Effector memory CD8-positive, alpha-beta T cell (primary cell): Measurements from ENCODE around the gene E2F2.
A peak's percentile ranks its signal among the peaks of the same experiment; 100 is the strongest.

Experiments used
- ATAC-seq: fragments of 150-1000 bp; cut with Tn5 transposase; replicated peaks from 2 replicates; pipeline ENCODE4 v1.10.0; 2021; ENCODE audit warnings: mild to moderate bottlenecking, moderate library complexity
- DNase-seq, 3 experiments: peaks; one replicate each; pipeline ENCODE4 v3.0.0; 2021
- H3K27ac Mint-ChIP-seq, 2 donors: one replicate each; pipeline ENCODE4 v1.8.0; 2022; ENCODE audit warnings: mild to moderate bottlenecking in 2 of 2, mixed read lengths in 2 of 2, moderate library complexity in 2 of 2
- H3K27me3 Mint-ChIP-seq, 2 donors: one replicate each; pipeline ENCODE4 v1.8.0; 2022; ENCODE audit warnings: mixed read lengths in 2 of 2
- H3K36me3 Mint-ChIP-seq: one replicate; pipeline ENCODE4 v1.8.0; 2022; ENCODE audit warnings: mild to moderate bottlenecking, moderate library complexity, mixed read lengths; ENCODE audit not compliant: insufficient read depth
- H3K4me1 Mint-ChIP-seq, 2 donors: one replicate each; pipeline ENCODE4 v1.8.0; 2022; ENCODE audit warnings: low read depth in 2 of 2, mixed read lengths in 2 of 2
- H3K4me3 Mint-ChIP-seq, 2 donors: one replicate each; pipeline ENCODE4 v1.8.0; 2022; ENCODE audit warnings: mild to moderate bottlenecking in 2 of 2, mixed read lengths in 2 of 2, moderate library complexity in 2 of 2
- H3K9me3 Mint-ChIP-seq, 2 donors: one replicate each; pipeline ENCODE4 v1.8.0; 2022; ENCODE audit warnings: mixed read lengths in 2 of 2

Gene E2F2

GRCh38 chr1:23473037-23473800 lies 57.8 kb downstream of the E2F2 start:
- DNase-seq (no peak), ATAC-seq (no peak)
- Mint-ChIP-seq H3K9me3 (no peaks in the 10 kb centered on the region), H3K4me3 (no peak overlapping the region), H3K27me3 (peaks cover 13 to 22% of the 10 kb centered on the region in 2 donors), H3K4me1 (no peaks in the 10 kb centered on the region), H3K36me3 (no peaks in the 10 kb centered on the region), H3K27ac (no peak overlapping the region)

GRCh38 chr1:23472351-23473036 lies 58.5 kb downstream of the E2F2 start:
- DNase-seq (no peak), ATAC-seq (no peak)
- no peak overlapping the region for H3K4me3 Mint-ChIP-seq
- H3K27ac Mint-ChIP-seq, result no peak overlapping the region
- no peaks in the 10 kb centered on the region for H3K4me1 Mint-ChIP-seq
- no peaks in the 10 kb centered on the region for H3K36me3 Mint-ChIP-seq
- H3K27me3 Mint-ChIP-seq, result peaks cover 13 to 16% of the 10 kb centered on the region in 2 donors
- H3K9me3 Mint-ChIP-seq, result no peaks in the 10 kb centered on the region

- H3K4me1 Mint-ChIP-seq, result no peaks in the 10 kb centered on the region
- H3K27me3 Mint-ChIP-seq, result peaks cover 7 to 10% of the 10 kb centered on the region in 2 donors
- H3K9me3 Mint-ChIP-seq, result no peaks in the 10 kb centered on the region
- H3K36me3 Mint-ChIP-seq, result no peaks in the 10 kb centered on the region
- no peak overlapping the region for H3K27ac Mint-ChIP-seq
- no peak for ATAC-seq
- DNase-seq, result no peak
- no peak overlapping the region for H3K4me3 Mint-ChIP-seq
Measured at GRCh38 chr1:23471473-23472075, 59.5 kb downstream of the E2F2 start.

GRCh38 chr1:23470282-23471070 lies 60.6 kb downstream of the E2F2 start:
- DNase-seq (no peak), ATAC-seq (no peak)
- no peak overlapping the region for H3K4me3 Mint-ChIP-seq
- no peaks in the 10 kb centered on the region for H3K36me3 Mint-ChIP-seq
- H3K27ac Mint-ChIP-seq, result no peak overlapping the region
- H3K27me3 Mint-ChIP-seq, result peaks cover 0 to 3% of the 10 kb centered on the region in 2 donors
- H3K4me1 Mint-ChIP-seq, result no peaks in the 10 kb centered on the region
- no peaks in the 10 kb centered on the region for H3K9me3 Mint-ChIP-seq

- ATAC-seq (no peak), DNase-seq (no peak)
- no peaks in the 10 kb centered on the region for H3K9me3 Mint-ChIP-seq
- no peak overlapping the region for H3K4me3 Mint-ChIP-seq
- no peaks in the 10 kb centered on the region for H3K36me3 Mint-ChIP-seq
- no peak overlapping the region for H3K27ac Mint-ChIP-seq
- no peaks in the 10 kb centered on the region for H3K4me1 Mint-ChIP-seq
- H3K27me3 Mint-ChIP-seq, result no peaks in the 10 kb centered on the region
Measured at GRCh38 chr1:23469372-23469982, 61.6 kb downstream of the E2F2 start.

- H3K4me1 Mint-ChIP-seq, result no peaks in the 10 kb centered on the region
- DNase-seq, result no peak
- no peak for ATAC-seq
- H3K9me3 Mint-ChIP-seq, result no peaks in the 10 kb centered on the region
- peaks cover 9 to 13% of the 10 kb centered on the region in 2 donors for H3K27me3 Mint-ChIP-seq
- H3K27ac Mint-ChIP-seq, result no peak overlapping the region
- no peak overlapping the region for H3K4me3 Mint-ChIP-seq
- H3K36me3 Mint-ChIP-seq, result no peaks in the 10 kb centered on the region
Measured at GRCh38 chr1:23466423-23466989, 64.5 kb downstream of the E2F2 start.

- Mint-ChIP-seq H3K4me3 (no peak overlapping the region), H3K36me3 (no peaks in the 10 kb centered on the region), H3K27me3 (peaks cover 18 to 25% of the 10 kb centered on the region in 2 donors), H3K4me1 (no peaks in the 10 kb centered on the region), H3K9me3 (no peaks in the 10 kb centered on the region), H3K27ac (no peak overlapping the region)
- ATAC-seq (no peak), DNase-seq (no peak)
Measured at GRCh38 chr1:23463286-23463685, 67.7 kb downstream of the E2F2 start.

- no peak for DNase-seq
- H3K36me3 Mint-ChIP-seq, result no peaks in the 10 kb centered on the region
- ATAC-seq, result no peak
- H3K27ac Mint-ChIP-seq, result peak overlapping the region in 1 of 2 donors; percentile 61
- peaks cover 22 to 30% of the 10 kb centered on the region in 2 donors for H3K27me3 Mint-ChIP-seq
- no peaks in the 10 kb centered on the region for H3K4me1 Mint-ChIP-seq
- H3K9me3 Mint-ChIP-seq, result no peaks in the 10 kb centered on the region
- no peak overlapping the region for H3K4me3 Mint-ChIP-seq
Measured at GRCh38 chr1:23462766-23463165, 68.3 kb downstream of the E2F2 start.

- peaks cover 33 to 47% of the 10 kb centered on the region in 2 donors for H3K27me3 Mint-ChIP-seq
- DNase-seq (no peak), ATAC-seq (no peak)
- H3K4me3 Mint-ChIP-seq, result no peak overlapping the region
- peaks cover 4% of the 10 kb centered on the region in 2 donors for H3K4me1 Mint-ChIP-seq
- no peaks in the 10 kb centered on the region for H3K9me3 Mint-ChIP-seq
- no peaks in the 10 kb centered on the region for H3K36me3 Mint-ChIP-seq
- no peak overlapping the region for H3K27ac Mint-ChIP-seq
Measured at GRCh38 chr1:23461050-23461449, 70.0 kb downstream of the E2F2 start.

- DNase-seq (no peak), ATAC-seq (no peak)
- Mint-ChIP-seq H3K4me1 (peaks cover 4 to 6% of the 10 kb centered on the region in 2 donors), H3K27me3 (peaks cover 36 to 53% of the 10 kb centered on the region in 2 donors), H3K27ac (no peak overlapping the region), H3K4me3 (no peak overlapping the region), H3K36me3 (no peaks in the 10 kb centered on the region), H3K9me3 (no peaks in the 10 kb centered on the region)
Measured at GRCh38 chr1:23460519-23460918, 70.5 kb downstream of the E2F2 start.

- ATAC-seq (no peak), DNase-seq (no peak)
- Mint-ChIP-seq H3K9me3 (no peaks in the 10 kb centered on the region), H3K36me3 (no peaks in the 10 kb centered on the region), H3K4me1 (peaks cover 6 to 9% of the 10 kb centered on the region in 2 donors), H3K27ac (no peak overlapping the region), H3K27me3 (peaks cover 45 to 64% of the 10 kb centered on the region in 2 donors), H3K4me3 (no peak overlapping the region)
Measured at GRCh38 chr1:23459338-23459757, 71.7 kb downstream of the E2F2 start.
